Epidermal melanocyte (primary cell): Measurements from ENCODE around the gene LRRC55.

Experiments used
- DNase-seq: peaks from one replicate; pipeline ENCODE4 v3.0.0; 2011; ENCODE audit warnings: low spot score; ENCODE audit not compliant: insufficient read length

Gene LRRC55

DNA sequence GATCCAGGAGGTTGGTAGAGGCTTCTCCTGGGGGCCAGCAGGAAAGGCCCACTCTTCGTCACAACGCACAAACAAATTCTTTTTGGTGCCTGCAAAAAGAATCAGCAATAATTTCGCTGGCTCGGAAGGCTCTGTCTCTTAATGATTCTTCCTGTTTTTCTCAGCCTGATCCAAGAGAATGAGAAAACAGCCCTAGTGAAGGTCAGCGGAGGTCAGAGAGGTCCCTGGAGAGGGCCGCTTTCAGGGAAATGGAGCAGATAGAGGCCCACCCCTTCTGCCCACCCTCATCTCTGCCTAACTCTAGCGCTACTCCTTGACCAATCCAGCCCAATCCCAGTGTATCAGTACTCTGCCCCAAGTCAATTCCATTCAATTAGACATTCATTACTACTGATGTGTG is 19.2 kb downstream of the LRRC55 start:
- no peak for DNase-seq

GRCh38 chr11:57202281-57202680 is 20.5 kb downstream of the LRRC55 start:
- no peak for DNase-seq

DNA sequence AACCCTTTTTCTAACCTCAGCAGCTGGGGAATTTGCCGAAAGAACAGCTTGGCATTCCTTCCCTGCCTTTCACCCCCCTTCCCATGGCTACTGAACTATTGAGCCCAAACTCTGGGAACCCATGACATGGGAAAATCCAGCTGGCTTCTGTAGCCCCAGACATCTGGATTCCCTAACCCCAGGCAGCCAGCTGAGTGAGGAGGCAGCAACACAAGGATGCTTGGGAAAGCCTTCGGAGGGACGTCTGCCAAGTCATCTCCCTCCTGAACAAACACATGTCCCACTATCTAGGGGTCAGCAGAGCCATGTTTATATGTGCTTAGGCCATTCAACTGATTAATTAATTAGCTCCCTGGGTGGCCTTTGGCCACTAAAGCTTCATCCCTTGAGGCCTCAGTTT is 21.6 kb downstream of the LRRC55 start:
- DNase-seq: no peak

GRCh38 chr11:57203882-57204480 is 22.2 kb downstream of the LRRC55 start:
- no peak for DNase-seq

DNA sequence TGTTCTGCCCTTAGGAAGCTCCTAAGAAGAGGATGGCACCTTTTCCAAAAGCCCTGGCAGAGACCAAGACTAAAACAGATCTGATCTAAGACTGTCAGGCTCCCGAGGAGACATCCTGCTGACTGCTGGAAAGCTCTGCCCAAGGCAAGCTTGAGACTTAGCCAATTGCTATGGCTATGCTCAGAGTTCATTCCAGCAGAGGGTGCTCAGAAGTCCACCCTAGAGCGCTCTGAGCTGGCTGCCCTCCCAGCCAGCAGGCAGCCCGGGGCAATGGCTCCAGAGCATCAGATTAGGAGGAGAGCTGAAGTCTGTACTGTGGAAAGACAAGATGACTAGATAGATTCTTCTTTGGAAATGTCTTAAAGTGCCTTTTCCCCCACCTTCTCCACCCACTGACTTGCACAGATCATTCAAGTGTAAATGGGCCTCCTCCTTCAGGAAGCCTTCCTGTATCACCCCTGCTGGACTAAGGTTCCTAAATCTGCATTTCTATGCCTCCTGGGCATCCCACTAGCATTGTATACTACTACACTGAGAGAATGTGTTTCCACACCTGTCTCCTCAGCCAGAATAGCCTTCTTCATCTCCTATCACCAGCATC is 23.4 kb downstream of the LRRC55 start:
- peak; percentile 31 for DNase-seq

DNA sequence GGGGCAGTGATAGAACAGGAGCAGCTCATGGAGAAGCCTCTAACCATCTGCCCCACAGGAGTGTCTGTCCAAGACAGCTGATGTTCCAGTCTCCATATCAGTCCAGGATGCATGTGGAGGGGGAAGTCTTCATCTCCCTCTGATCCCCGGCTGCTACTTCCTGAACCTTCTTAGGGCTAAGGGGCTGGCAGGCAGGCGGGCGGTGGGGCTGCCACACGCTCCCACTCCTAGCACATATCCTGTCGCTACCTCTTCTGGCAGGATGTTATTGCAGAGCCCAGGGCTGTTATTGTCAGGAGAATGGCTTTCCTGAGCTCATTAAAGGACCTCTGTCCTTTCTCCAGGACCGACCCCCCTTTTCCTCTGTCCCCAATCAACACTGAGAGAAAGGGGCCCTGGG is 25.4 kb downstream of the LRRC55 start:
- DNase-seq: no peak

GRCh38 chr11:57210781-57211180 is 29.0 kb downstream of the LRRC55 start:
- DNase-seq: no peak

DNA sequence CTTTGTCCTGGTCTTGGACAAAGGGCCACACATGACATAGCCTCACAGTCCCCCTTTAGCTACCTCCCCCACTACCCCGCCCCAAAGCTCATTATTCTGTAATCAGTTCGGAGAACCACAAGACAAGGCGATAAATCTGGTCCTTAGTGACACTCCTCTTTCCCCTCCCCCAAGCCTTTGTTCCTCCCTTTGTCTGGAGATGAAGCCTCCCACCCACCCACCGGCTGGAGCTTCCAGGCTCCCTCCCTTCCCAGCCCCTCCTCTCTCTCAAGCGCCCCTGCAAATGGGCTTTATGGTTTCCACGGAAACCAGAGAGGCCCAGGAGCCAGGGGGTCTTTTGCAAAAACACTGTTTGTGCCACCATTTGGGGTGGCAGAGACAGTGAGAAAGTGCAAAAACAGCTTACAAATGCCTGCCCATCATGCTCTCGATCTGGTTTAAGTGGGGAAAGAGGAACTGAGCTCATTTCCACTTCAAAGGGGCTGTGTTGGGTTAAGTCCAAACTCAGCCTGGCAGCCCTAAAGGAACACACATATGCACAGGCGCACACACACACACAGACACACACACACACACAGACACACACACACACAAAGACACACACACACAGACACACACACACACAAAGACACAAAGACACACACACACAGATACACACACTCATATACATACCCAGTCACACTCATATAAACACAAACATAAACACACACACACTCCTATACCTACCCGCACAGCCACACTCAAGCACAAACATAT is 31.8 kb downstream of the LRRC55 start:
- no peak for DNase-seq

- no peak for DNase-seq
These were observed 32.3 kb downstream of the LRRC55 start for GRCh38 chr11:57214098-57214417.

- DNase-seq: peak; percentile 35
These were observed 32.7 kb downstream of the LRRC55 start for GRCh38 chr11:57214494-57214893.

- no peak for DNase-seq
These were observed 34.7 kb downstream of the LRRC55 start for GRCh38 chr11:57216463-57216862.

DNA sequence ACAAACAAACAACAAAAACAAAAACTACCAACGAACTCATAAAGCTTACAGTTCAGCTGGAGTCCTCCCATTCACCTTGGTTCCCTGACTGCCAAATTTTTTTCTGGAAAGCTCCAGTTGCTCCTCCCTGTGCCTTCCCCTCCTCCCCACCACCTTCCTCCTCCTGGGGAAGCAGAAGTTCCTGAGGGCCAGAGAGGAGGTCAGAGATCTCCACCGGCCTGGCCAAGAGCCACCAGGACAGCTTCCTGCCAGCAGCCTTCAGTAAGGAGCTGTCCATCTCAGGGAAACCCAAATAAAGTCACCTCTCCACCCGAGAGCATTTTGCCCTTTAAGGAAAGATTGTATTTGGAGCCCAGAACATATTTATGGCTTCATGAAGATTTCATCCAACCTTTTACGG is 35.3 kb downstream of the LRRC55 start:
- DNase-seq: no peak

- no peak for DNase-seq
These were observed 37.4 kb downstream of the LRRC55 start for GRCh38 chr11:57219021-57219627.

GRCh38 chr11:57222239-57222638 is 40.5 kb downstream of the LRRC55 start:
- no peak for DNase-seq

DNA sequence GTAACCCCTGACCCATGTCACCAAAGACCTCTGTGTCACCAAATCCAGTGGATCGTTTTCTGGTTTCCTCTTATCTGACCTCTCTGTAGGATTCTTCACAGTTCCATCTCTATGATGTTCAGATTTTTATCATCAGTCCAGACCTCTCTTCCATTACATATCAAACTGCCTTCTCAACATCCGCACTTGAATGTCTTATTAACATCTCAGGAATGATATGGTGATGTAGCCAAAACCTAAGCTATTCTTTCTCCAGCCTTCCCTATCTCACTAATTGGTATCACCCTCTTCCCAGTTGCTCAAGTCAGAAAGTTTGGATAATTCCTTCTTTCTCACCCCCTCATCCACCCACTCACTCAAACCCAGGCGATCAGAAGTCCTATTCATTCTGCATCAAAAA is 41.8 kb downstream of the LRRC55 start:
- DNase-seq: no peak

DNA sequence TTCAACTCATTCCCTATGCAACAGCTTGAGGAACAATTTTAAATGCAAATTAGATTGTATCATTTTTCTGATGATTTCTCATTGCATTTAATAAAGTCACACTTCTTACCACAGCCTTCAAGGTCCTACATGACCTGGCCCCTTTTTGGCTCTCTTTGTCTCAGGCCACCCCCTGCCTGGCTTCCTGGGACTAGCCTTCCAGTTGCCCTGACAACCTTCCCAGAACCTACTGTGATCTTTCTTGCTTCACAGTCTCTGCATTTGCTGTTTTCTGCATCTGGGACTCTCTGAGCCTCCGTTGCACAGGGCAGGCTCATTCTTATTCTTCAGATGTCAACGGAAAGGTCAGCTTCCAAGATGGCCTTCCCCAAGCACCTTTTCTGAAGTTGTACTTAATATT is 42.4 kb downstream of the LRRC55 start:
- no peak for DNase-seq

GRCh38 chr11:57224537-57224936 is 42.8 kb downstream of the LRRC55 start:
- DNase-seq: no peak

DNA sequence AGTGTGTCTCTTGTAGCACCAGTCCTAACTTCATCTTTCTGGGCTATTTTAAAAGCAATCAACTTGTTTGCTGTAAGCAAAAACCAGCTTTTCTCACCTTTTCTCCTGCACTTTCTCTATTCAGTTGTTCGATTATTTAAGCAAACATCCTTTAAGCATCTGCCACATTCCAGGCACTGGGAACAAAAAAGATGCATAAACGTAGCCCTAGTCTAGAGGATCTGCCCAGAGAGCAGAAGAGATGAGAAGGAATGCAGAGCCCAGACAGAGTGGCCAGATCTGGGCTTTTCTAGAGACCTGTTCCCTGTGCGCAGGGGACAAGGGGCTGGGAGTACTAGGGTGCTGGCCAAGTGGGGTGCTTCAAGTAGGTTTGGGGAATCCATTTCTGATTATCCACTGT is 46.8 kb downstream of the LRRC55 start:
- DNase-seq: no peak

GRCh38 chr11:57230316-57230715 is 48.6 kb downstream of the LRRC55 start:
- DNase-seq: no peak

- DNase-seq: no peak
These were observed 49.2 kb downstream of the LRRC55 start for GRCh38 chr11:57230791-57231538.

- no peak for DNase-seq
These were observed 49.9 kb downstream of the LRRC55 start for GRCh38 chr11:57231539-57232253.
